HG02943 (cell line): ENCODE data around the gene HMX2.

Source experiments
- ATAC-seq: cut with Tn5 transposase; IDR thresholded peaks from one replicate; pipeline ENCODE4 v1.9.1; 2021; ENCODE audit warnings: mild to moderate bottlenecking, low read depth, moderate library complexity; ENCODE audit not compliant: unreplicated experiment

The HMX2 gene

GRCh38 chr10:123136806-123137642 lies 10.9 kb upstream of the HMX2 start:
- no peak for ATAC-seq

GRCh38 chr10:123139165-123139520 lies 8.8 kb upstream of the HMX2 start:
- no peak for ATAC-seq

- ATAC-seq: no peak
Observed at GRCh38 chr10:123139521-123140163, 8.3 kb upstream of the HMX2 start.

GRCh38 chr10:123140164-123140982 lies 7.6 kb upstream of the HMX2 start:
- no peak for ATAC-seq

GRCh38 chr10:123140983-123141390 lies 6.9 kb upstream of the HMX2 start:
- no peak for ATAC-seq

GRCh38 chr10:123141791-123142700 lies 5.9 kb upstream of the HMX2 start:
- ATAC-seq: no peak

- no peak for ATAC-seq
Observed at GRCh38 chr10:123142701-123143161, 5.2 kb upstream of the HMX2 start.

- ATAC-seq: no peak
Observed at GRCh38 chr10:123143162-123143824, 4.6 kb upstream of the HMX2 start.

- no peak for ATAC-seq
Observed at GRCh38 chr10:123143825-123144168, 4.1 kb upstream of the HMX2 start.

- ATAC-seq: no peak
Observed at GRCh38 chr10:123144697-123145541, 3.0 kb upstream of the HMX2 start.

- no peak for ATAC-seq
Observed at GRCh38 chr10:123145542-123146012, 2.4 kb upstream of the HMX2 start.

GRCh38 chr10:123146013-123146893 lies 1.7 kb upstream of the HMX2 start:
- ATAC-seq: no peak

- no peak for ATAC-seq
Observed at GRCh38 chr10:123146894-123147634, 872 bp upstream of the HMX2 start.

- ATAC-seq: no peak
Observed at GRCh38 chr10:123148414-123149161, 652 bp downstream of the HMX2 start.

- no peak for ATAC-seq
Observed at GRCh38 chr10:123149162-123149567, 1.2 kb downstream of the HMX2 start.

- ATAC-seq: no peak
Observed at GRCh38 chr10:123149568-123150270, 1.8 kb downstream of the HMX2 start.
